HG03280 (cell line): ENCODE data around the gene FAM13A.
"Not testable (repeated sequence)": the region's sequence is repeated elsewhere in the genome, so short reads cannot be mapped to it uniquely, and the experiment has no call there.

Source experiments
- ATAC-seq: cut with Tn5 transposase; IDR thresholded peaks from one replicate; pipeline ENCODE4 v1.9.1; 2021; ENCODE audit warnings: mild to moderate bottlenecking, moderate library complexity; ENCODE audit not compliant: unreplicated experiment

The FAM13A gene

GRCh38 chr4:89000844-89001360 is 56.1 kb downstream of the FAM13A start:
- no peak for ATAC-seq

GRCh38 chr4:89000382-89000781 is 56.6 kb downstream of the FAM13A start:
- no peak for ATAC-seq

- no peak for ATAC-seq
These were observed 57.5 kb downstream of the FAM13A start for GRCh38 chr4:88999392-88999930.

GRCh38 chr4:88998891-88999290 is 58.1 kb downstream of the FAM13A start:
- no peak for ATAC-seq

- ATAC-seq: no peak
These were observed 59.0 kb downstream of the FAM13A start for GRCh38 chr4:88998001-88998400.

GRCh38 chr4:88995874-88996273 is 61.1 kb downstream of the FAM13A start:
- no peak for ATAC-seq

GRCh38 chr4:88995257-88995656 is 61.7 kb downstream of the FAM13A start:
- ATAC-seq: not testable (repeated sequence)

GRCh38 chr4:88993246-88993645 is 63.7 kb downstream of the FAM13A start:
- no peak for ATAC-seq

- ATAC-seq: no peak
These were observed 65.2 kb downstream of the FAM13A start for GRCh38 chr4:88991746-88992145.

- ATAC-seq: no peak
These were observed 67.0 kb downstream of the FAM13A start for GRCh38 chr4:88989990-88990389.

GRCh38 chr4:88985088-88985773 is 71.8 kb downstream of the FAM13A start:
- ATAC-seq: no peak

GRCh38 chr4:88982757-88983156 is 74.2 kb downstream of the FAM13A start:
- no peak for ATAC-seq

GRCh38 chr4:88981993-88982392 is 75.0 kb downstream of the FAM13A start:
- ATAC-seq: no peak

GRCh38 chr4:88981556-88981955 is 75.4 kb downstream of the FAM13A start:
- no peak for ATAC-seq

- ATAC-seq: no peak
These were observed 77.7 kb downstream of the FAM13A start for GRCh38 chr4:88979276-88979675.

GRCh38 chr4:88976775-88977035 is 80.3 kb downstream of the FAM13A start:
- no peak for ATAC-seq

- no peak for ATAC-seq
These were observed 80.8 kb downstream of the FAM13A start for GRCh38 chr4:88975958-88976774.

- ATAC-seq: no peak
These were observed 85.4 kb downstream of the FAM13A start for GRCh38 chr4:88971536-88971935.

GRCh38 chr4:88969746-88970145 is 87.2 kb downstream of the FAM13A start:
- no peak for ATAC-seq

GRCh38 chr4:88969271-88969670 is 87.7 kb downstream of the FAM13A start:
- no peak for ATAC-seq

GRCh38 chr4:88967883-88968331 is 89.1 kb downstream of the FAM13A start:
- ATAC-seq: no peak

- ATAC-seq: no peak
These were observed 91.9 kb downstream of the FAM13A start for GRCh38 chr4:88965053-88965452.
